ENCODE results near the gene IFITM5. TPM values are rescaled to one million over a fixed set of nuclear protein-coding genes. Genes with fewer than 3 reads are reported as not detected.
A peak's percentile ranks its signal among the peaks of the same experiment; 100 is the strongest.

The IFITM5 gene
- total RNA-seq, 1 experiment from 2014 or later = not detected

DNA sequence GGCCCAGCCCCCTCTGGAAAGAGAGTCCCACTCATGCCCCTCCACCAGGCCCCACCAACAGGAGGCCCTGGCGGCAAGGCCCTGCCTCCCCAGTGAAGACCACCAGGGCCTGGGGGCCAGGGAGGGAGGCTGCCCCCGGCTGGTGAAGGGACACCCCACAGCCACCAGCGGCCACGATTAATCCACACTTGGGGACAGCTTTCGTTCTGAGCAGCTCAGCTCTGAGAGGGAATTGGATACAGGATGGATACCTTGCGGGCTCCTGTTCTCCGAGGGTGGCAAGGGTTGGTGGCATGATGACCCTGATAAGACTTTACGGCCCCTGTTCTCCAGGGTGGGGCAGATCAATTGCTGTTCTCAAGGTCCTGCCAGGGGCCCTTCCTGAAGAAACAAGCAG lies 28.0 kb downstream of the IFITM5 start:
- peak; percentile 12 for DNase-seq
- H4K20me1 ChIP-seq (ENCODE audit: control insufficient read depth, insufficient read depth, insufficient read length) = no peaks in the 10 kb centered on the region
- Mint-ChIP-seq H3K9me3 (peaks cover 13 to 15% of the 10 kb centered on the region in 2 experiments), H3K4me3 (no peak overlapping the region), H3K27ac (no peak overlapping the region), H3K4me1 (peaks cover 34 to 37% of the 10 kb centered on the region in 2 experiments), H3K36me3 (ENCODE audit: insufficient read depth in 1 of 3, low read depth in 3 of 3) (peaks cover 0 to 6% (median 3%) of the 10 kb centered on the region in 3 experiments; a peak in 4 of 7 replicates), H3K27me3 (ENCODE audit: low read depth) (peaks cover 13% of the 10 kb centered on the region)
- no peaks in the 10 kb centered on the region for H3K9me3 ChIP-seq (ENCODE audit: control insufficient read depth, low read depth, low read length)
- H3K23me2 ChIP-seq (ENCODE audit: insufficient read length, low read depth, low read length, poor library complexity, severe bottlenecking) = no peaks in the 10 kb centered on the region
- H2AFZ ChIP-seq (ENCODE audit: low read length) = no peak overlapping the region
- H2BK5ac ChIP-seq (ENCODE audit: insufficient read length, low read length) = no peak overlapping the region
- no peak overlapping the region for H3K56ac ChIP-seq (ENCODE audit: insufficient read length, low read depth, low read length)
- H3K79me2 ChIP-seq (ENCODE audit: insufficient read depth, low read length) = no peaks in the 10 kb centered on the region
- H3K27ac ChIP-seq (ENCODE audit: insufficient read length, low read depth, low read length) = no peak overlapping the region
- TF ChIP-seq, protein P1, sequence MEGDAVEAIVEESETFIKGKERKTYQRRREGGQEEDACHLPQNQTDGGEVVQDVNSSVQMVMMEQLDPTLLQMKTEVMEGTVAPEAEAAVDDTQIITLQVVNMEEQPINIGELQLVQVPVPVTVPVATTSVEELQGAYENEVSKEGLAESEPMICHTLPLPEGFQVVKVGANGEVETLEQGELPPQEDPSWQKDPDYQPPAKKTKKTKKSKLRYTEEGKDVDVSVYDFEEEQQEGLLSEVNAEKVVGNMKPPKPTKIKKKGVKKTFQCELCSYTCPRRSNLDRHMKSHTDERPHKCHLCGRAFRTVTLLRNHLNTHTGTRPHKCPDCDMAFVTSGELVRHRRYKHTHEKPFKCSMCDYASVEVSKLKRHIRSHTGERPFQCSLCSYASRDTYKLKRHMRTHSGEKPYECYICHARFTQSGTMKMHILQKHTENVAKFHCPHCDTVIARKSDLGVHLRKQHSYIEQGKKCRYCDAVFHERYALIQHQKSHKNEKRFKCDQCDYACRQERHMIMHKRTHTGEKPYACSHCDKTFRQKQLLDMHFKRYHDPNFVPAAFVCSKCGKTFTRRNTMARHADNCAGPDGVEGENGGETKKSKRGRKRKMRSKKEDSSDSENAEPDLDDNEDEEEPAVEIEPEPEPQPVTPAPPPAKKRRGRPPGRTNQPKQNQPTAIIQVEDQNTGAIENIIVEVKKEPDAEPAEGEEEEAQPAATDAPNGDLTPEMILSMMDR (conservative IDR thresholded peaks at IDR 0.05) = no peak
- H3K14ac ChIP-seq (ENCODE audit: insufficient read depth, low read length) = no peak overlapping the region
- H4K8ac ChIP-seq (replicated peaks; ENCODE audit: insufficient read length, low read depth, low read length) = no peak overlapping the region
- H3K4me1 ChIP-seq (ENCODE audit: insufficient read depth, low read length) = peaks cover 6% of the 10 kb centered on the region
- H3T11ph ChIP-seq (ENCODE audit: low read length) = no peak overlapping the region
- H3K79me1 ChIP-seq (ENCODE audit: insufficient read depth, low read depth, low read length, poor library complexity, severe bottlenecking) = no peaks in the 10 kb centered on the region
- no CpG with 5 or more reads among the region's 8 CpGs for WGBS (ENCODE audit: extremely low coverage, insufficient read length, low lambda C conversion rate)
- H3K9ac ChIP-seq (ENCODE audit: extremely low read depth, insufficient read length, low read length) = no peak overlapping the region
- no peak overlapping the region for H3K4me2 ChIP-seq (ENCODE audit: insufficient read depth, insufficient read length, low read length)
- no peak overlapping the region for H3K23ac ChIP-seq (ENCODE audit: insufficient read length, low read depth, low read length)
- no peak overlapping the region for H2BK12ac ChIP-seq (ENCODE audit: insufficient read length, low read depth, low read length)
- H3K4ac ChIP-seq (ENCODE audit: low read depth, low read length) = no peak overlapping the region
- H4K5ac ChIP-seq (ENCODE audit: insufficient read length, low read depth, low read length) = no peak overlapping the region
- H2BK20ac ChIP-seq (ENCODE audit: low read depth, low read length, poor library complexity, severe bottlenecking) = no peak overlapping the region
- H2AK5ac ChIP-seq (ENCODE audit: insufficient read length, low read length) = no peak overlapping the region
- no peak overlapping the region for H4K91ac ChIP-seq (ENCODE audit: insufficient read length, low read depth, low read length)
- H3K18ac ChIP-seq (ENCODE audit: insufficient read length, low read depth, low read length) = no peak overlapping the region
- no peak overlapping the region for H2BK120ac ChIP-seq (ENCODE audit: low read depth, low read length, poor library complexity, severe bottlenecking)
- no peaks in the 10 kb centered on the region for H3K27me3 ChIP-seq (ENCODE audit: insufficient read depth, low read length)
- no peak overlapping the region for H2BK15ac ChIP-seq (ENCODE audit: low read depth, low read length)
